ENCODE data around the gene P2RY11.

P2RY11 gene

DNA sequence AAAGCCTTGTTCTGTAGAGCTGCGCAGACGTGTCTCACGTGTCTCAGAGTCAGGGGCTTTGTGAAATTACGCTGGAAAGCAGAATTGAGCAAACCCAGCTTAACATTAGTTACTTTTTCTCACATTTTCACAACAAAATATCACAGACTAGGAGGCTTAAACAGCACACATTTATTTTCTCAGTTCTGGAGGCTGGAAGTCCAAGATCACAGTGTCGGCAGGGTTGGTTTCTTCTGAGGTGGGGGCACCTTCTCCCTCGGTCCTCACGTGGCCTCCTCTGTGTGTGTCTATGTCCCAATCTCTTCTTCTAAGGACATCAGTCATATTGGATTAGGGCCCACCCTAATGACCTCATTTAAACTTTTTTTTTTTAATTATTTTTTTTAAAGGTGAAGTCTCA lies 12.9 kb downstream of the P2RY11 start:
- TF ChIP-seq, protein P1, sequence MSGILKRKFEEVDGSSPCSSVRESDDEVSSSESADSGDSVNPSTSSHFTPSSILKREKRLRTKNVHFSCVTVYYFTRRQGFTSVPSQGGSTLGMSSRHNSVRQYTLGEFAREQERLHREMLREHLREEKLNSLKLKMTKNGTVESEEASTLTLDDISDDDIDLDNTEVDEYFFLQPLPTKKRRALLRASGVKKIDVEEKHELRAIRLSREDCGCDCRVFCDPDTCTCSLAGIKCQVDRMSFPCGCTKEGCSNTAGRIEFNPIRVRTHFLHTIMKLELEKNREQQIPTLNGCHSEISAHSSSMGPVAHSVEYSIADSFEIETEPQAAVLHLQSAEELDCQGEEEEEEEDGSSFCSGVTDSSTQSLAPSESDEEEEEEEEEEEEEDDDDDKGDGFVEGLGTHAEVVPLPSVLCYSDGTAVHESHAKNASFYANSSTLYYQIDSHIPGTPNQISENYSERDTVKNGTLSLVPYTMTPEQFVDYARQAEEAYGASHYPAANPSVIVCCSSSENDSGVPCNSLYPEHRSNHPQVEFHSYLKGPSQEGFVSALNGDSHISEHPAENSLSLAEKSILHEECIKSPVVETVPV (CRISPR knock-in tag; IDR thresholded peaks at IDR 0.05) = no peak
- TF ChIP-seq TCF4 (CRISPR knock-in tag; IDR thresholded peaks at IDR 0.05; ENCODE audit: borderline replicate concordance) = no peak
- TF ChIP-seq ZFP3 (CRISPR knock-in tag; IDR thresholded peaks at IDR 0.05) = no peak
- TF ChIP-seq ZNF565 (CRISPR knock-in tag; conservative IDR thresholded peaks at IDR 0.05; ENCODE audit: low read depth) = no peak
- no peak for TF ChIP-seq TOX (CRISPR knock-in tag; IDR thresholded peaks at IDR 0.05; ENCODE audit: borderline replicate concordance)
- TF ChIP-seq ZFP30 (CRISPR knock-in tag; IDR thresholded peaks at IDR 0.05) = no peak
- no peak for TF ChIP-seq BACH2 (CRISPR knock-in tag; IDR thresholded peaks at IDR 0.05; ENCODE audit: borderline replicate concordance)
- TF ChIP-seq PPARA (CRISPR knock-in tag; IDR thresholded peaks at IDR 0.05; ENCODE audit: borderline replicate concordance) = no peak
- TF ChIP-seq ZNF8 (CRISPR knock-in tag; IDR thresholded peaks at IDR 0.05) = no peak

DNA sequence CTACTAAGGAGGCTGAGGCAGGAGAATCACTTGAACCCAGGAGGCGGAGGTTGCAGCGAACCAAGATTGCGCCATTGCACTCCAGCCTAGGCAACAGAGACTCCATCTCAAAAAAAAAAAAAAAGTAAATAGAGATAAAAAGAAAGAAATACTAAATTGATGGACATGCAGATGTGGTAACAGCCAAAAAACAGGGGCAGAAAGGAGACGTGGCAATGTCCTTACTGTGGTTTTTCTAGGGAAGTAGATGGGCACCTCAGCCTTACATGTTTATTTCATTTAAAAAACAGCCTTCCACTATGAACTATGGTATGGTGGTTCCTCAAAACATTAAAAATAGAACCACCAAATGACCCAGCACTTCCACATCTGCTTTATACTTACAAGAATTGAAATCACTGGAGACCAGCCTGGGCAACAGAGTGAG lies 14.7 kb downstream of the P2RY11 start:
- TF ChIP-seq POU6F1 (CRISPR knock-in tag; IDR thresholded peaks at IDR 0.05; ENCODE audit: borderline replicate concordance, low read depth) (no peak), PATZ1 (CRISPR knock-in tag; IDR thresholded peaks at IDR 0.05; ENCODE audit: borderline replicate concordance) (no peak), CREB5 (CRISPR knock-in tag; IDR thresholded peaks at IDR 0.05; ENCODE audit: low read depth) (no peak)
- ATAC-seq = no peak

More for the DNA sequence above, 12.9 kb downstream of the P2RY11 start:
- no peak for ATAC-seq

DNA sequence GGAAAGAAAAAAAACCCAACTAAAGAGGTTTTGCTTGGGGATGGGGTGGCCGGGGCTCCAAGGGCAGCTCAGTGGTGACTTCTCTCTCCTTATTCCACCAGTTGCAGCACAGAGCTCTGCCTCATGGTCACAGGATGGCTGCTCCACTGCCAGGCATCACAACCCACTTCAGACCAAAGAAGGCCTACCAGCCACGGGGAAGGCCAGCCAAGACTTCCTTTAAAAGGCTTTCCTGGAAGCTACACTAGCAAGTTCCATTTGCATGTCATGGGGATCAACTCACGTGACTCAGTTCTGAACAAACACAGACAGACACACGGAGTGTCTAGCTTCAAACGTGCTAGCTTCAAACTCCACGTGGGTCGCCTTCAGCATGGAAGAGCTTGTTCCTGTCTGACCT lies 21.4 kb downstream of the P2RY11 start:
- no peak for ATAC-seq
- no peak for TF ChIP-seq ZC3H10 (CRISPR knock-in tag; IDR thresholded peaks at IDR 0.05)
- no peak for TF ChIP-seq CREB5 (CRISPR knock-in tag; IDR thresholded peaks at IDR 0.05; ENCODE audit: low read depth)
- no peak for TF ChIP-seq ESRRG (CRISPR knock-in tag; IDR thresholded peaks at IDR 0.05)
- no peak for TF ChIP-seq TCF4 (CRISPR knock-in tag; IDR thresholded peaks at IDR 0.05; ENCODE audit: borderline replicate concordance)
- TF ChIP-seq, protein P2, sequence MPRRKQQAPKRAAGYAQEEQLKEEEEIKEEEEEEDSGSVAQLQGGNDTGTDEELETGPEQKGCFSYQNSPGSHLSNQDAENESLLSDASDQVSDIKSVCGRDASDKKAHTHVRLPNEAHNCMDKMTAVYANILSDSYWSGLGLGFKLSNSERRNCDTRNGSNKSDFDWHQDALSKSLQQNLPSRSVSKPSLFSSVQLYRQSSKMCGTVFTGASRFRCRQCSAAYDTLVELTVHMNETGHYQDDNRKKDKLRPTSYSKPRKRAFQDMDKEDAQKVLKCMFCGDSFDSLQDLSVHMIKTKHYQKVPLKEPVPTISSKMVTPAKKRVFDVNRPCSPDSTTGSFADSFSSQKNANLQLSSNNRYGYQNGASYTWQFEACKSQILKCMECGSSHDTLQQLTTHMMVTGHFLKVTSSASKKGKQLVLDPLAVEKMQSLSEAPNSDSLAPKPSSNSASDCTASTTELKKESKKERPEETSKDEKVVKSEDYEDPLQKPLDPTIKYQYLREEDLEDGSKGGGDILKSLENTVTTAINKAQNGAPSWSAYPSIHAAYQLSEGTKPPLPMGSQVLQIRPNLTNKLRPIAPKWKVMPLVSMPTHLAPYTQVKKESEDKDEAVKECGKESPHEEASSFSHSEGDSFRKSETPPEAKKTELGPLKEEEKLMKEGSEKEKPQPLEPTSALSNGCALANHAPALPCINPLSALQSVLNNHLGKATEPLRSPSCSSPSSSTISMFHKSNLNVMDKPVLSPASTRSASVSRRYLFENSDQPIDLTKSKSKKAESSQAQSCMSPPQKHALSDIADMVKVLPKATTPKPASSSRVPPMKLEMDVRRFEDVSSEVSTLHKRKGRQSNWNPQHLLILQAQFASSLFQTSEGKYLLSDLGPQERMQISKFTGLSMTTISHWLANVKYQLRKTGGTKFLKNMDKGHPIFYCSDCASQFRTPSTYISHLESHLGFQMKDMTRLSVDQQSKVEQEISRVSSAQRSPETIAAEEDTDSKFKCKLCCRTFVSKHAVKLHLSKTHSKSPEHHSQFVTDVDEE (CRISPR knock-in tag; IDR thresholded peaks at IDR 0.05) = no peak
- TF ChIP-seq, protein P1 (CRISPR knock-in tag; IDR thresholded peaks at IDR 0.05) = no peak
- no peak for TF ChIP-seq RARB (CRISPR knock-in tag; IDR thresholded peaks at IDR 0.05)
- TF ChIP-seq ISL1 (CRISPR knock-in tag; IDR thresholded peaks at IDR 0.05) = no peak
- TF ChIP-seq BACH2 (CRISPR knock-in tag; IDR thresholded peaks at IDR 0.05; ENCODE audit: borderline replicate concordance) = no peak
- TF ChIP-seq OSR1 (CRISPR knock-in tag; IDR thresholded peaks at IDR 0.05) = no peak
- no peak for TF ChIP-seq GLIS3 (CRISPR knock-in tag; IDR thresholded peaks at IDR 0.05)
- TF ChIP-seq PPARA (CRISPR knock-in tag; IDR thresholded peaks at IDR 0.05; ENCODE audit: borderline replicate concordance) = no peak
- no peak for TF ChIP-seq TOX (CRISPR knock-in tag; IDR thresholded peaks at IDR 0.05; ENCODE audit: borderline replicate concordance)
- TF ChIP-seq SNAI2 (CRISPR knock-in tag; IDR thresholded peaks at IDR 0.05) = no peak
- no peak for TF ChIP-seq ZFP3 (CRISPR knock-in tag; IDR thresholded peaks at IDR 0.05)
- TF ChIP-seq POU6F1 (CRISPR knock-in tag; IDR thresholded peaks at IDR 0.05; ENCODE audit: borderline replicate concordance, low read depth) = no peak
- no peak for TF ChIP-seq ZNF8 (CRISPR knock-in tag; IDR thresholded peaks at IDR 0.05)
- TF ChIP-seq PATZ1 (CRISPR knock-in tag; IDR thresholded peaks at IDR 0.05; ENCODE audit: borderline replicate concordance) = no peak
- TF ChIP-seq ZNF70 (CRISPR knock-in tag; IDR thresholded peaks at IDR 0.05) = no peak
